Measurements from ENCODE around the gene MAP4K1. TPM values are rescaled to one million over a fixed set of nuclear protein-coding genes. Genes with fewer than 3 reads are reported as not detected.
A peak's percentile ranks its signal among the peaks of the same experiment; 100 is the strongest.

The MAP4K1 gene
- total and polyA plus RNA-seq, 2 of the 13 experiments (the other 11 are each of a cell fraction or from before 2014, with no cell fraction given), result 0.24 to 0.89 TPM

DNA sequence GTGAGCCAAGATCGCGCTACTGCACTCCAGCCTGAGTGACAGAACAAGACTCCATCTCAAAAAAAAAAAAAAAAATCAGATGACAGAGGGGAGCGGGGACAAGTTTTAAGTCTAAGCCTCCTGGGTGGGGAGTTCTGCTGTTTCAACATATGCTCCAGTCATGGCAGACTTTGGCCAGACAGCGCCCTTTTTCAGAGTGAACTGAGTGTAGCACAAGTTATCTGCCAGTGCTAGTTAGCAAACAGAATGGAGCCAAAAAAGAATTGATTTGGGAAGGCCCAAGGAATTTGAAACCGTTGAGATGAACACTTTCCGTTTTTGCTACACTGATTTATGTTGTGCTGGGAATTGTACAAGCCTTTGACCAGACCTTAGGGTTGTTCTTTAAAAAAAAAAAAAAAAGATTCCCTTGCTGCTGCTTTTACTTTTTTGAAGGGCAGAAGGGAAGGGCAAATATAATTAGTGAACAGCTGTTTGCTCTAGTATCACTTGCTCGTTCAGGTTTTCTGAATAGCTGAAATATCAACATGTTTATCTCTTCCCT lies 35.3 kb upstream of the MAP4K1 start (continued):
- TF ChIP-seq, protein P1, sequence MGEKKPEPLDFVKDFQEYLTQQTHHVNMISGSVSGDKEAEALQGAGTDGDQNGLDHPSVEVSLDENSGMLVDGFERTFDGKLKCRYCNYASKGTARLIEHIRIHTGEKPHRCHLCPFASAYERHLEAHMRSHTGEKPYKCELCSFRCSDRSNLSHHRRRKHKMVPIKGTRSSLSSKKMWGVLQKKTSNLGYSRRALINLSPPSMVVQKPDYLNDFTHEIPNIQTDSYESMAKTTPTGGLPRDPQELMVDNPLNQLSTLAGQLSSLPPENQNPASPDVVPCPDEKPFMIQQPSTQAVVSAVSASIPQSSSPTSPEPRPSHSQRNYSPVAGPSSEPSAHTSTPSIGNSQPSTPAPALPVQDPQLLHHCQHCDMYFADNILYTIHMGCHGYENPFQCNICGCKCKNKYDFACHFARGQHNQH (CRISPR knock-in tag; IDR thresholded peaks at IDR 0.05), result 0 out of 2 replicates have a peak, but pooled peaks have one; percentile 24
- TF ChIP-seq SOX13 (IDR thresholded peaks at IDR 0.05) (no peak), SOX13 (CRISPR knock-in tag; conservative IDR thresholded peaks at IDR 0.05 in 1 of 2, IDR thresholded peaks at IDR 0.05 in 1 of 2) (peak in 1 of 2 experiments; percentile 58; a peak in 2 of 4 replicates), PHF21A (CRISPR knock-in tag; IDR thresholded peaks at IDR 0.05) (peak; percentile 82), PAX8 (CRISPR knock-in tag; IDR thresholded peaks at IDR 0.05; ENCODE audit: borderline replicate concordance) (no peak), KAT8 (CRISPR knock-in tag; IDR thresholded peaks at IDR 0.05) (0 out of 2 replicates have a peak, but pooled peaks have one; percentile 19), NCOR1 (IDR thresholded peaks at IDR 0.05; ENCODE audit: borderline replicate concordance, low read length) (peak; percentile 70; the same call in 1 of the 2 replicates), FOXM1 (CRISPR knock-in tag; IDR thresholded peaks at IDR 0.05) (no peak), ZNF17 (CRISPR knock-in tag; IDR thresholded peaks at IDR 0.05) (no peak), BHLHE40 (IDR thresholded peaks at IDR 0.05; ENCODE audit: low read length) (no peak), HOXA3 (CRISPR knock-in tag; IDR thresholded peaks at IDR 0.05) (0 out of 2 replicates have a peak, but pooled peaks have one; percentile 44), NAIF1 (CRISPR knock-in tag; IDR thresholded peaks at IDR 0.05; ENCODE audit: borderline replicate concordance) (no peak), HDAC1 (CRISPR knock-in tag; IDR thresholded peaks at IDR 0.05) (peak; percentile 55), LCORL (IDR thresholded peaks at IDR 0.05) (peak; percentile 68), LCORL (CRISPR knock-in tag; IDR thresholded peaks at IDR 0.05) (peak; percentile 83), NCOA2 (CRISPR knock-in tag; IDR thresholded peaks at IDR 0.05) (peak; percentile 47; the same call in 1 of the 2 replicates), ZNF546 (CRISPR knock-in tag; conservative IDR thresholded peaks at IDR 0.05) (no peak)
- TF ChIP-seq, protein P2, sequence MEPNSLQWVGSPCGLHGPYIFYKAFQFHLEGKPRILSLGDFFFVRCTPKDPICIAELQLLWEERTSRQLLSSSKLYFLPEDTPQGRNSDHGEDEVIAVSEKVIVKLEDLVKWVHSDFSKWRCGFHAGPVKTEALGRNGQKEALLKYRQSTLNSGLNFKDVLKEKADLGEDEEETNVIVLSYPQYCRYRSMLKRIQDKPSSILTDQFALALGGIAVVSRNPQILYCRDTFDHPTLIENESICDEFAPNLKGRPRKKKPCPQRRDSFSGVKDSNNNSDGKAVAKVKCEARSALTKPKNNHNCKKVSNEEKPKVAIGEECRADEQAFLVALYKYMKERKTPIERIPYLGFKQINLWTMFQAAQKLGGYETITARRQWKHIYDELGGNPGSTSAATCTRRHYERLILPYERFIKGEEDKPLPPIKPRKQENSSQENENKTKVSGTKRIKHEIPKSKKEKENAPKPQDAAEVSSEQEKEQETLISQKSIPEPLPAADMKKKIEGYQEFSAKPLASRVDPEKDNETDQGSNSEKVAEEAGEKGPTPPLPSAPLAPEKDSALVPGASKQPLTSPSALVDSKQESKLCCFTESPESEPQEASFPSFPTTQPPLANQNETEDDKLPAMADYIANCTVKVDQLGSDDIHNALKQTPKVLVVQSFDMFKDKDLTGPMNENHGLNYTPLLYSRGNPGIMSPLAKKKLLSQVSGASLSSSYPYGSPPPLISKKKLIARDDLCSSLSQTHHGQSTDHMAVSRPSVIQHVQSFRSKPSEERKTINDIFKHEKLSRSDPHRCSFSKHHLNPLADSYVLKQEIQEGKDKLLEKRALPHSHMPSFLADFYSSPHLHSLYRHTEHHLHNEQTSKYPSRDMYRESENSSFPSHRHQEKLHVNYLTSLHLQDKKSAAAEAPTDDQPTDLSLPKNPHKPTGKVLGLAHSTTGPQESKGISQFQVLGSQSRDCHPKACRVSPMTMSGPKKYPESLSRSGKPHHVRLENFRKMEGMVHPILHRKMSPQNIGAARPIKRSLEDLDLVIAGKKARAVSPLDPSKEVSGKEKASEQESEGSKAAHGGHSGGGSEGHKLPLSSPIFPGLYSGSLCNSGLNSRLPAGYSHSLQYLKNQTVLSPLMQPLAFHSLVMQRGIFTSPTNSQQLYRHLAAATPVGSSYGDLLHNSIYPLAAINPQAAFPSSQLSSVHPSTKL (CRISPR knock-in tag; IDR thresholded peaks at IDR 0.05), result peak; percentile 71
- TF ChIP-seq, protein P3, sequence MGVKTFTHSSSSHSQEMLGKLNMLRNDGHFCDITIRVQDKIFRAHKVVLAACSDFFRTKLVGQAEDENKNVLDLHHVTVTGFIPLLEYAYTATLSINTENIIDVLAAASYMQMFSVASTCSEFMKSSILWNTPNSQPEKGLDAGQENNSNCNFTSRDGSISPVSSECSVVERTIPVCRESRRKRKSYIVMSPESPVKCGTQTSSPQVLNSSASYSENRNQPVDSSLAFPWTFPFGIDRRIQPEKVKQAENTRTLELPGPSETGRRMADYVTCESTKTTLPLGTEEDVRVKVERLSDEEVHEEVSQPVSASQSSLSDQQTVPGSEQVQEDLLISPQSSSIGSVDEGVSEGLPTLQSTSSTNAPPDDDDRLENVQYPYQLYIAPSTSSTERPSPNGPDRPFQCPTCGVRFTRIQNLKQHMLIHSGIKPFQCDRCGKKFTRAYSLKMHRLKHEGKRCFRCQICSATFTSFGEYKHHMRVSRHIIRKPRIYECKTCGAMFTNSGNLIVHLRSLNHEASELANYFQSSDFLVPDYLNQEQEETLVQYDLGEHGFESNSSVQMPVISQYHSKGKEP (CRISPR knock-in tag; IDR thresholded peaks at IDR 0.05), result no peak
- TF ChIP-seq, protein P4, sequence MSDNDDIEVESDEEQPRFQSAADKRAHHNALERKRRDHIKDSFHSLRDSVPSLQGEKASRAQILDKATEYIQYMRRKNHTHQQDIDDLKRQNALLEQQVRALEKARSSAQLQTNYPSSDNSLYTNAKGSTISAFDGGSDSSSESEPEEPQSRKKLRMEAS (IDR thresholded peaks at IDR 0.05), result 0 out of 2 replicates have a peak, but pooled peaks have one; percentile 26
- TF ChIP-seq, protein P5, sequence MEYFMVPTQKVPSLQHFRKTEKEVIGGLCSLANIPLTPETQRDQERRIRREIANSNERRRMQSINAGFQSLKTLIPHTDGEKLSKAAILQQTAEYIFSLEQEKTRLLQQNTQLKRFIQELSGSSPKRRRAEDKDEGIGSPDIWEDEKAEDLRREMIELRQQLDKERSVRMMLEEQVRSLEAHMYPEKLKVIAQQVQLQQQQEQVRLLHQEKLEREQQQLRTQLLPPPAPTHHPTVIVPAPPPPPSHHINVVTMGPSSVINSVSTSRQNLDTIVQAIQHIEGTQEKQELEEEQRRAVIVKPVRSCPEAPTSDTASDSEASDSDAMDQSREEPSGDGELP (IDR thresholded peaks at IDR 0.05; ENCODE audit: borderline replicate concordance, low read depth), result peak; percentile 82
- TF ChIP-seq, protein P6, sequence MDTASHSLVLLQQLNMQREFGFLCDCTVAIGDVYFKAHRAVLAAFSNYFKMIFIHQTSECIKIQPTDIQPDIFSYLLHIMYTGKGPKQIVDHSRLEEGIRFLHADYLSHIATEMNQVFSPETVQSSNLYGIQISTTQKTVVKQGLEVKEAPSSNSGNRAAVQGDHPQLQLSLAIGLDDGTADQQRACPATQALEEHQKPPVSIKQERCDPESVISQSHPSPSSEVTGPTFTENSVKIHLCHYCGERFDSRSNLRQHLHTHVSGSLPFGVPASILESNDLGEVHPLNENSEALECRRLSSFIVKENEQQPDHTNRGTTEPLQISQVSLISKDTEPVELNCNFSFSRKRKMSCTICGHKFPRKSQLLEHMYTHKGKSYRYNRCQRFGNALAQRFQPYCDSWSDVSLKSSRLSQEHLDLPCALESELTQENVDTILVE (CRISPR knock-in tag; IDR thresholded peaks at IDR 0.05), result 0 out of 2 replicates have a peak, but pooled peaks have one; percentile 64

All from HepG2 (cell line).